A673 (cell line): ENCODE measurements around the gene UGGT2.
"Not testable (repeated sequence)": the region's sequence is repeated elsewhere in the genome, so short reads cannot be mapped to it uniquely, and the experiment has no call there.

Experiments
- EZH2 ChIP-seq: fragments of 200-600 bp; sonication (generic); IDR thresholded peaks from 2 replicates; pipeline ENCODE4 v1.6.1; 2017; ENCODE audit warnings: borderline replicate concordance, low read depth, mild to moderate bottlenecking, mixed read lengths, antibody characterized with exemption, low read length; ENCODE audit not compliant: poor library complexity, severe bottlenecking
- TF ChIP-seq, protein P1 (sequence below): fragments of 300-800, 200-600 bp; sonication (generic); conservative IDR thresholded peaks from 2 replicates; pipeline ENCODE4 v1.5.1; 2017; ENCODE audit warnings: low read depth, mild to moderate bottlenecking, antibody characterized with exemption, low read length, moderate library complexity, mixed read lengths

DNA sequence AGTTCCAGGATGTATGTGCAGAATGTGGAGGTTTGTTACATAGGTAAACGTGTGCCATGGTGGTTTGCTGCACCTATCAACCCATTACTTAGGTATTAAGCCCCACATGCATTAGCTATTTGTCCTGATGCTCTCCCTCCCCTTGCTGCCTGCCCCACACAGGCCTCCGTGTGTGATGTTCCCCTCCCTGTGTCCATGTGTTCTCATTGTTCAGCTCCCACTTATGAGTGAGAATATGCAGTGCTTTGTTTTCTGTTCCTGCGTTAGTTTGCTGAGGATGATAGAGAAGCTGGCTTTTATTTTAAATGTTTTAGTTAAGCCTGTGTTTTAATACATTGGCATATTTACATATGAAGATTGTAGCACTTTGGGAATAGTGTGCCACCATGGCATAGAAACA is 290.6 kb downstream of the UGGT2 start:
- TF ChIP-seq, protein P1, sequence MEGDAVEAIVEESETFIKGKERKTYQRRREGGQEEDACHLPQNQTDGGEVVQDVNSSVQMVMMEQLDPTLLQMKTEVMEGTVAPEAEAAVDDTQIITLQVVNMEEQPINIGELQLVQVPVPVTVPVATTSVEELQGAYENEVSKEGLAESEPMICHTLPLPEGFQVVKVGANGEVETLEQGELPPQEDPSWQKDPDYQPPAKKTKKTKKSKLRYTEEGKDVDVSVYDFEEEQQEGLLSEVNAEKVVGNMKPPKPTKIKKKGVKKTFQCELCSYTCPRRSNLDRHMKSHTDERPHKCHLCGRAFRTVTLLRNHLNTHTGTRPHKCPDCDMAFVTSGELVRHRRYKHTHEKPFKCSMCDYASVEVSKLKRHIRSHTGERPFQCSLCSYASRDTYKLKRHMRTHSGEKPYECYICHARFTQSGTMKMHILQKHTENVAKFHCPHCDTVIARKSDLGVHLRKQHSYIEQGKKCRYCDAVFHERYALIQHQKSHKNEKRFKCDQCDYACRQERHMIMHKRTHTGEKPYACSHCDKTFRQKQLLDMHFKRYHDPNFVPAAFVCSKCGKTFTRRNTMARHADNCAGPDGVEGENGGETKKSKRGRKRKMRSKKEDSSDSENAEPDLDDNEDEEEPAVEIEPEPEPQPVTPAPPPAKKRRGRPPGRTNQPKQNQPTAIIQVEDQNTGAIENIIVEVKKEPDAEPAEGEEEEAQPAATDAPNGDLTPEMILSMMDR = not testable (repeated sequence)
- not testable (repeated sequence) for TF ChIP-seq EZH2
